Renal cortical epithelial cell (primary cell): ENCODE results near the gene GOLGA6L22. TPM values are rescaled to one million over a fixed set of nuclear protein-coding genes. Genes with fewer than 3 reads are reported as not detected.
"Not testable (repeated sequence)": the region's sequence is repeated elsewhere in the genome, so short reads cannot be mapped to it uniquely, and the experiment has no call there.

Experiments
- DNase-seq: peaks from one replicate; pipeline ENCODE4 v3.0.0-alpha.2; 2011; ENCODE audit warnings: low read depth
- total RNA-seq: library from RNA; depleted of rRNA; stranded (reverse); fragments of >200 nt; gene quantifications from 2 replicates; pipeline ENCODE4 v1.2.3, GENCODE V29; 2014

Gene GOLGA6L22
- not detected in 2 replicates for total RNA-seq

GRCh38 chr15:22458603-22459002 lies at the start of gene GOLGA6L22:
Gene GOLGA6L22, plus strand, starts transcription at chr15:22458903. Its CDS starts 91 bp downstream, at chr15:22458994.
- DNase-seq: not testable (repeated sequence)

GRCh38 chr15:22417288-22417687 lies 41.4 kb upstream of the GOLGA6L22 start:
- not testable (repeated sequence) for DNase-seq

GRCh38 chr15:22417795-22418194 lies 40.9 kb upstream of the GOLGA6L22 start:
- not testable (repeated sequence) for DNase-seq

GRCh38 chr15:22418212-22418611 lies 40.5 kb upstream of the GOLGA6L22 start:
- not testable (repeated sequence) for DNase-seq

- DNase-seq: not testable (repeated sequence)
These were observed 40.0 kb upstream of the GOLGA6L22 start for GRCh38 chr15:22418666-22419065.

- DNase-seq: not testable (repeated sequence)
These were observed 38.4 kb upstream of the GOLGA6L22 start for GRCh38 chr15:22420340-22420739.

- DNase-seq: not testable (repeated sequence)
These were observed 29.3 kb upstream of the GOLGA6L22 start for GRCh38 chr15:22429426-22429825.

- not testable (repeated sequence) for DNase-seq
These were observed 27.0 kb upstream of the GOLGA6L22 start for GRCh38 chr15:22431687-22432086.

- not testable (repeated sequence) for DNase-seq
These were observed 35.9 kb downstream of the GOLGA6L22 start for GRCh38 chr15:22494490-22495113.

GRCh38 chr15:22497200-22497599 lies 38.5 kb downstream of the GOLGA6L22 start:
- not testable (repeated sequence) for DNase-seq

GRCh38 chr15:22498220-22498925 lies 39.7 kb downstream of the GOLGA6L22 start:
- not testable (repeated sequence) for DNase-seq

- not testable (repeated sequence) for DNase-seq
These were observed 43.6 kb downstream of the GOLGA6L22 start for GRCh38 chr15:22502272-22502671.

- DNase-seq: not testable (repeated sequence)
These were observed 48.3 kb downstream of the GOLGA6L22 start for GRCh38 chr15:22506959-22507358.

- DNase-seq: not testable (repeated sequence)
These were observed 57.4 kb downstream of the GOLGA6L22 start for GRCh38 chr15:22516140-22516539.
